ENCODE data around the gene RPL37.
A peak's percentile ranks its signal among the peaks of the same experiment; 100 is the strongest.

RPL37 gene

GRCh38 chr5:40834391-40834848, 602 bp downstream of the RPL37 start:
- H2AFZ ChIP-seq (ENCODE audit: low read length), result peak overlapping the region; percentile 46; the same call in 1 of the 2 replicates
- peaks cover 26% of the 10 kb centered on the region for H3K4me1 ChIP-seq (ENCODE audit: low read length)
- peak overlapping the region; percentile 76 for H3K4me2 ChIP-seq (ENCODE audit: low read depth, low read length)
- peak; percentile 53 for DNase-seq
- no peaks in the 10 kb centered on the region for H3K9me3 ChIP-seq (replicated peaks; ENCODE audit: insufficient read depth, low read length)
- no peak for TF ChIP-seq CTCF (IDR thresholded peaks at IDR 0.05; ENCODE audit: low read length)
- no peaks in the 10 kb centered on the region for H3K27me3 ChIP-seq (replicated peaks; ENCODE audit: insufficient read depth, low read length)
- H3K4me3 ChIP-seq (ENCODE audit: low read length), result peak overlapping the region; percentile 99
- H4K20me1 ChIP-seq (ENCODE audit: insufficient read depth, low read length), result peaks cover 23% of the 10 kb centered on the region
- peaks cover 35% of the 10 kb centered on the region for H3K36me3 ChIP-seq (replicated peaks; ENCODE audit: insufficient read depth, low read length)
- H3K27ac ChIP-seq (ENCODE audit: low read length), result peak overlapping the region; percentile 91; the same call in 1 of the 2 replicates
- H3K9ac ChIP-seq (ENCODE audit: low read length), result peak overlapping the region; percentile 98
- peaks cover 53% of the 10 kb centered on the region for H3K79me2 ChIP-seq (ENCODE audit: low read length)
- H3F3A ChIP-seq (ENCODE audit: insufficient read depth, low read length), result peaks cover 59% of the 10 kb centered on the region
- H3K9me2 ChIP-seq (replicated peaks; ENCODE audit: insufficient read depth, low read length), result no peaks in the 10 kb centered on the region

DNA sequence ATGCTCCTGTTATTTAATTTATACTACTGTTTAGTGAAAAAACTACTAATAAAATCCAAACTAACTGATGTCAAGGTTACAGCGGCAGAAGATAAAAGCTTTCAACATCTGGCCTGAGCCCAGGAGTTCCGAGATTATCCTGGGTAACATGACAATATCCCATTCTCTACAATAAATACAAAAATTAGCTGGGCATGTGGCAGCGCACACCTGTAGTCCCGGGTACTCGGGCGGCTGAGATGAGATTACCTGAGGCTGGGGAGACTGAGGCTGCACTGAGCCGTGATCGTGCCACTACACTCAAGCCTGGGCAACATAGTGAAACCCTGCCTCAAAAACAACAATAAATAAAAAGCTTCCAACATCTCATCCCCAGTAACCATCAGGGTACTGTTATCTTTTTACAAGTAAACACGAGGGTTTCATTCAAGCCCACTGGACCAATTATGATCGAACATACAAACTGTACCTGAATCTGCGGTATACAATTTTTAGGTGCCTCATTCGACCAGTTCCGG, 1.3 kb downstream of the RPL37 start:
- Histone ChIP-seq H3F3A (ENCODE audit: insufficient read depth, low read length) (peaks cover 59% of the 10 kb centered on the region), H3K9me3 (replicated peaks; ENCODE audit: insufficient read depth, low read length) (no peaks in the 10 kb centered on the region), H3K36me3 (replicated peaks; ENCODE audit: insufficient read depth, low read length) (peaks cover 38% of the 10 kb centered on the region)

DNA sequence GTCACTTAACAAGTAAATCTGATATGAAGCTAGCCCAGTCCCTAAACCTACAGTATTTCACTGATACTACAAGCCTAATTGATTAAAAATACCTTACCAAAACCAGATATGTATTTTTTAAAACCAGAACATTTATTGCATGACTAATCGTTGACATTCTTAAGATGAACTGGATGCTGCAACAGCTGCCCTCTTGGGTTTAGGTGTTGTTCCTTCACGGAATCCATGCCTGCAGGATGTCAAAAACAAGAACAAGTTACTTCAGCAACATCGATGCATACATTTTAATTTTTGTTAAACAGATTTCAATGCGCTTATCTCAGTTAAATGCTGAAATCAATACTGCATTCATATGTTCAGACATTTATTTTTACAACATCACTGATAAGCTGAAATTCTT, 2.7 kb downstream of the RPL37 start:
- H3K27ac ChIP-seq (ENCODE audit: low read length), result peak overlapping the region; percentile 30; the same call in 1 of the 2 replicates
- H2AFZ ChIP-seq (ENCODE audit: low read length), result no peak overlapping the region
- no peak for TF ChIP-seq EZH2 (optimal IDR thresholded peaks at IDR 0.05; ENCODE audit: low read depth, low read length)
- no peak for TF ChIP-seq CTCF (IDR thresholded peaks at IDR 0.05; ENCODE audit: low read length)
- TF ChIP-seq EZH2phosphoT487 (IDR thresholded peaks at IDR 0.05; ENCODE audit: low read length), result no peak
- no peaks in the 10 kb centered on the region for H3K9me3 ChIP-seq (replicated peaks; ENCODE audit: insufficient read depth, low read length)
- peaks cover 46% of the 10 kb centered on the region for H3K36me3 ChIP-seq (replicated peaks; ENCODE audit: insufficient read depth, low read length)
- H3F3A ChIP-seq (ENCODE audit: insufficient read depth, low read length), result peaks cover 73% of the 10 kb centered on the region
- H3K4me1 ChIP-seq (ENCODE audit: low read length), result peaks cover 26% of the 10 kb centered on the region
- no peaks in the 10 kb centered on the region for H3K27me3 ChIP-seq (replicated peaks; ENCODE audit: insufficient read depth, low read length)
- no peak overlapping the region for H3K9ac ChIP-seq (ENCODE audit: low read length)
- peak overlapping the region; percentile 76 for H3K4me2 ChIP-seq (ENCODE audit: low read depth, low read length)
- H3K4me3 ChIP-seq (ENCODE audit: low read length), result peak overlapping the region; percentile 9; the same call in 1 of the 2 replicates
- peaks cover 38% of the 10 kb centered on the region for H4K20me1 ChIP-seq (ENCODE audit: insufficient read depth, low read length)
- H3K79me2 ChIP-seq (ENCODE audit: low read length), result peaks cover 61% of the 10 kb centered on the region
- H3K9me2 ChIP-seq (replicated peaks; ENCODE audit: insufficient read depth, low read length), result no peaks in the 10 kb centered on the region
- no peak for DNase-seq

More for the DNA sequence above, 1.3 kb downstream of the RPL37 start:
- Histone ChIP-seq H3K4me1 (ENCODE audit: low read length) (peaks cover 26% of the 10 kb centered on the region), H3K9me2 (replicated peaks; ENCODE audit: insufficient read depth, low read length) (no peaks in the 10 kb centered on the region), H3K4me3 (ENCODE audit: low read length) (peak overlapping the region; percentile 99), H3K79me2 (ENCODE audit: low read length) (peaks cover 59% of the 10 kb centered on the region), H3K27me3 (replicated peaks; ENCODE audit: insufficient read depth, low read length) (no peaks in the 10 kb centered on the region), H4K20me1 (ENCODE audit: insufficient read depth, low read length) (peaks cover 29% of the 10 kb centered on the region), H2AFZ (ENCODE audit: low read length) (no peak overlapping the region), H3K4me2 (ENCODE audit: low read depth, low read length) (peak overlapping the region; percentile 76), H3K27ac (ENCODE audit: low read length) (peak overlapping the region; percentile 91; the same call in 1 of the 2 replicates), H3K9ac (ENCODE audit: low read length) (peak overlapping the region; percentile 98)
- peak; percentile 14 for DNase-seq
- TF ChIP-seq EZH2phosphoT487 (IDR thresholded peaks at IDR 0.05; ENCODE audit: low read length) (no peak), EZH2 (optimal IDR thresholded peaks at IDR 0.05; ENCODE audit: low read depth, low read length) (no peak), CTCF (IDR thresholded peaks at IDR 0.05; ENCODE audit: low read length) (no peak)

Measured in MM.1S (cell line).